ENCODE data around the gene SLC12A1. TPM values are rescaled to one million over a fixed set of nuclear protein-coding genes. Genes with fewer than 3 reads are reported as not detected.

SLC12A1 gene
- total RNA-seq, 2 experiments from 2014 or later, result not detected

DNA sequence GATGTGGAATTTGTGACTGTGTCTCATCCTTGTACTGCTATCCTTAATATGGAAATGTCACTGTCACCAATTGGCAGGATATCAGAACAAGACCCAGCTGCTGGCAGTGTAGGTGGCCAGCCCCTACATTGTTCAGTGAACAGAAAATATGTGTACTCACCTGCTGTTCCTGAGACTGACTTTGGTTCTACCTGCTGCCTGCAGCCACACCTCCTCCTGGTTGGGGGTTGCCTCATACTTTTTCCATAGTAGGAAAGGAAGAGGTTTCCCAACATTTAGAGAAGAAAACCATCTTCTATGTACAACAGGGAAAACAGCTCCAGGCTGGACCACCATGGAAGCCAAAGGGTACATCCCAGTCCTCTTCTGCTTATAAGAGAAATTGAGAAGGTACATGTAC lies 35.9 kb downstream of the SLC12A1 start:
- no peaks in the 10 kb centered on the region for H3K9me2 ChIP-seq (ENCODE audit: insufficient read depth, low read length)
- TF ChIP-seq EZH2phosphoT487 (IDR thresholded peaks at IDR 0.05; ENCODE audit: borderline replicate concordance, low read depth, low read length), result no peak
- TF ChIP-seq, protein P1, sequence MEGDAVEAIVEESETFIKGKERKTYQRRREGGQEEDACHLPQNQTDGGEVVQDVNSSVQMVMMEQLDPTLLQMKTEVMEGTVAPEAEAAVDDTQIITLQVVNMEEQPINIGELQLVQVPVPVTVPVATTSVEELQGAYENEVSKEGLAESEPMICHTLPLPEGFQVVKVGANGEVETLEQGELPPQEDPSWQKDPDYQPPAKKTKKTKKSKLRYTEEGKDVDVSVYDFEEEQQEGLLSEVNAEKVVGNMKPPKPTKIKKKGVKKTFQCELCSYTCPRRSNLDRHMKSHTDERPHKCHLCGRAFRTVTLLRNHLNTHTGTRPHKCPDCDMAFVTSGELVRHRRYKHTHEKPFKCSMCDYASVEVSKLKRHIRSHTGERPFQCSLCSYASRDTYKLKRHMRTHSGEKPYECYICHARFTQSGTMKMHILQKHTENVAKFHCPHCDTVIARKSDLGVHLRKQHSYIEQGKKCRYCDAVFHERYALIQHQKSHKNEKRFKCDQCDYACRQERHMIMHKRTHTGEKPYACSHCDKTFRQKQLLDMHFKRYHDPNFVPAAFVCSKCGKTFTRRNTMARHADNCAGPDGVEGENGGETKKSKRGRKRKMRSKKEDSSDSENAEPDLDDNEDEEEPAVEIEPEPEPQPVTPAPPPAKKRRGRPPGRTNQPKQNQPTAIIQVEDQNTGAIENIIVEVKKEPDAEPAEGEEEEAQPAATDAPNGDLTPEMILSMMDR (conservative IDR thresholded peaks at IDR 0.05; ENCODE audit: low read length), result no peak
- no peaks in the 10 kb centered on the region for H3K36me3 ChIP-seq (ENCODE audit: insufficient read depth, low read length)
- intact Hi-C loops (cut with micrococcal nuclease; ENCODE audit: unreplicated experiment), result loop anchor here (5.0 to 10.0 kb wide), 2 partner anchors 107 to 530 kb away; no protein-coding TSS in a partner anchor
- no peaks in the 10 kb centered on the region for H3K79me2 ChIP-seq (ENCODE audit: insufficient read depth, low read depth, low read length)
- no peaks in the 10 kb centered on the region for H3K9me3 ChIP-seq (ENCODE audit: low read length)
- CTCF ChIA-PET (ENCODE audit: unreplicated experiment), result no interaction called here
- H2AFZ ChIP-seq (ENCODE audit: low read length), result no peak overlapping the region
- no peaks in the 10 kb centered on the region for H3K4me1 ChIP-seq (ENCODE audit: insufficient read depth, low read length, poor library complexity, severe bottlenecking)
- no peak overlapping the region for H3K4me3 ChIP-seq (ENCODE audit: low read depth, low read length, poor library complexity, severe bottlenecking)
- no peak overlapping the region for H3K4me2 ChIP-seq (ENCODE audit: low read length)
- BruUV-seq (replicated peaks), result no TSS peak
- H4K20me1 ChIP-seq (ENCODE audit: insufficient read depth, low read length), result no peaks in the 10 kb centered on the region
- POLR2A ChIA-PET, result no interaction called here
- DNase-seq (ENCODE audit: low spot score), result no peak
- H3K27ac ChIP-seq (ENCODE audit: low read depth, low read length, poor library complexity, severe bottlenecking), result no peak overlapping the region

GRCh38 chr15:48242535-48242934 lies 36.4 kb downstream of the SLC12A1 start:
- no peak overlapping the region for H2AFZ ChIP-seq (ENCODE audit: low read length)
- intact Hi-C loops (cut with micrococcal nuclease; ENCODE audit: unreplicated experiment), result loop anchor here (5.0 to 10.0 kb wide), 2 partner anchors 108 to 530 kb away; no protein-coding TSS in a partner anchor
- CTCF ChIA-PET (ENCODE audit: unreplicated experiment), result no interaction called here
- no peaks in the 10 kb centered on the region for H3K79me2 ChIP-seq (ENCODE audit: insufficient read depth, low read depth, low read length)
- BruUV-seq (replicated peaks), result no TSS peak
- no peaks in the 10 kb centered on the region for H3K36me3 ChIP-seq (ENCODE audit: insufficient read depth, low read length)
- H4K20me1 ChIP-seq (ENCODE audit: insufficient read depth, low read length), result no peaks in the 10 kb centered on the region
- no peak overlapping the region for H3K4me3 ChIP-seq (ENCODE audit: low read depth, low read length, poor library complexity, severe bottlenecking)
- no peaks in the 10 kb centered on the region for H3K9me2 ChIP-seq (ENCODE audit: insufficient read depth, low read length)
- no peak overlapping the region for H3K4me2 ChIP-seq (ENCODE audit: low read length)
- TF ChIP-seq, protein P1 (conservative IDR thresholded peaks at IDR 0.05; ENCODE audit: low read length), result no peak
- TF ChIP-seq EZH2phosphoT487 (IDR thresholded peaks at IDR 0.05; ENCODE audit: borderline replicate concordance, low read depth, low read length), result no peak
- H3K9me3 ChIP-seq (ENCODE audit: low read length), result no peaks in the 10 kb centered on the region
- no peak for DNase-seq (ENCODE audit: low spot score)
- POLR2A ChIA-PET, result no interaction called here
- no peaks in the 10 kb centered on the region for H3K4me1 ChIP-seq (ENCODE audit: insufficient read depth, low read length, poor library complexity, severe bottlenecking)
- no peak overlapping the region for H3K27ac ChIP-seq (ENCODE audit: low read depth, low read length, poor library complexity, severe bottlenecking)

GRCh38 chr15:48244921-48245320 lies 38.8 kb downstream of the SLC12A1 start:
- Histone ChIP-seq H2AFZ (ENCODE audit: low read length) (no peak overlapping the region), H4K20me1 (ENCODE audit: insufficient read depth, low read length) (no peaks in the 10 kb centered on the region), H3K4me3 (ENCODE audit: low read depth, low read length, poor library complexity, severe bottlenecking) (no peak overlapping the region), H3K9me3 (ENCODE audit: low read length) (no peaks in the 10 kb centered on the region), H3K9me2 (ENCODE audit: insufficient read depth, low read length) (no peaks in the 10 kb centered on the region), H3K79me2 (ENCODE audit: insufficient read depth, low read depth, low read length) (no peaks in the 10 kb centered on the region), H3K27ac (ENCODE audit: low read depth, low read length, poor library complexity, severe bottlenecking) (no peak overlapping the region), H3K4me2 (ENCODE audit: low read length) (no peak overlapping the region), H3K4me1 (ENCODE audit: insufficient read depth, low read length, poor library complexity, severe bottlenecking) (no peaks in the 10 kb centered on the region), H3K36me3 (ENCODE audit: insufficient read depth, low read length) (no peaks in the 10 kb centered on the region)
- no peak for TF ChIP-seq EZH2phosphoT487 (IDR thresholded peaks at IDR 0.05; ENCODE audit: borderline replicate concordance, low read depth, low read length)
- TF ChIP-seq, protein P1 (conservative IDR thresholded peaks at IDR 0.05; ENCODE audit: low read length), result no peak
- no peak for DNase-seq (ENCODE audit: low spot score)
- ChIA-PET CTCF (ENCODE audit: unreplicated experiment) (interaction anchor here (0.6 kb wide), 1 partner anchor 176 kb away, joined by 3 read pairs; no protein-coding TSS in a partner anchor), POLR2A (no interaction called here)
- BruUV-seq (replicated peaks), result no TSS peak
- intact Hi-C loops (cut with micrococcal nuclease; ENCODE audit: unreplicated experiment), result loop anchor here (5.0 to 10.0 kb wide), 2 partner anchors 110 to 533 kb away; no protein-coding TSS in a partner anchor

All from OCI-LY7 (cell line).